ENCODE data around the gene LTBP1.

The LTBP1 gene

DNA sequence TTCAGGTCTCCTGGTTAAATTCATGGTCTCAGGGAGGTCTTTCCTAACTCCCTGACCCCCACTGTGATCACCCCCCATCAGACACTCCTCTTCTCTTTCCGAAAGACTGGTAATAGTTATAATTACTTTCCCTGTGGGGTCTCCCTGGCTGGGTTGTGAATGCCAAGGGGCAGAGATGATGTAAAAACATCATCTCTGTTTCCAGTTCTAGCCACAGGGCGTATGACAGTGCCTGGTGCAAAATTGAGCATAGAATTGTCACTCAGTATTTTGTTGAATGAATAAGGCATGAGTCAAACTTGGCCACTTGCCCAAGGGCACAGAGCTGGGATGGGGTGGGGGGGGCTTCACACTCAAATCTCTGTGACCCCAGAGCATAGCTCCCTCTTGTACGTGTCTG lies 65.2 kb downstream of the LTBP1 start:
- DNase-seq (ENCODE audit: low read depth in 3 of 3), result no peak

DNA sequence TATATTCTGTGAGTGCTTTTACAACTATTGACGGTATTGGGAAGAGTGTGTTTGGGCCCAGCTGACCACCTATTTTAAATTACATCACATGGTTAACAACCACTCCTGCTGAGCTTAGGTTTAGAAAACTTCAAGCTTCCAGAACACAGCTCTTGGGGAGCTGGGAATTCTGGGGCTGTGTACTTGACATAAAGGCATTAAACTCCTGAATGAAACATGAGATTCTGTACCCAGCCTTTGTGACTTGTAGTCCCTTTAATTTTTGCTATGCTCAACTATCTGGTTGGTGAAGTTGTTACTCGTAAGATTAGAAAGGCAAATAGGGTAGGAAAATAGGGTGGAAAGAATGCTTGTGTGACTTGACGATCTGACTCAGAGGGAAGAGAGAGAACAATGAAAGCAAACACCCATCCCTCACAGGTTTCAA lies 66.9 kb downstream of the LTBP1 start:
- DNase-seq (ENCODE audit: low read depth in 3 of 3), result no peak

DNA sequence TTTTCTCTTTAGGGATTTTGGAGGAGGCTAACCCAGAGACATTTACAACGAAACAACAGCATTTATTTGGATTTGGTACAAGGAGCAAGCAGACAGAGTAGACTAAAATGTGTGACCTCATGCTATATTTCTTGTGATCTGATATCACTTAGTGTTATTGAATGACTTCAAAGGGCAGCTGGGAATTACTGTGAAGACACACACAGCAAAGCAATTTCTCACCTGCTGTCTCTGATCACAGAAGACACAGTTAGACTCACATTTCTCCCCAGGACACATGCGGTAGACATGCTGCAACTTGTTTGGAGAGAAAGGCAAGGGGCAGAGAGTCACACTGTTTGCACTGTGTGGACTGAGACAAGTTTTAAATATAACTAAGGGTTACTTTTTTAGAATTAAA lies 67.5 kb downstream of the LTBP1 start:
- no peak for DNase-seq (ENCODE audit: low read depth in 3 of 3)

DNA sequence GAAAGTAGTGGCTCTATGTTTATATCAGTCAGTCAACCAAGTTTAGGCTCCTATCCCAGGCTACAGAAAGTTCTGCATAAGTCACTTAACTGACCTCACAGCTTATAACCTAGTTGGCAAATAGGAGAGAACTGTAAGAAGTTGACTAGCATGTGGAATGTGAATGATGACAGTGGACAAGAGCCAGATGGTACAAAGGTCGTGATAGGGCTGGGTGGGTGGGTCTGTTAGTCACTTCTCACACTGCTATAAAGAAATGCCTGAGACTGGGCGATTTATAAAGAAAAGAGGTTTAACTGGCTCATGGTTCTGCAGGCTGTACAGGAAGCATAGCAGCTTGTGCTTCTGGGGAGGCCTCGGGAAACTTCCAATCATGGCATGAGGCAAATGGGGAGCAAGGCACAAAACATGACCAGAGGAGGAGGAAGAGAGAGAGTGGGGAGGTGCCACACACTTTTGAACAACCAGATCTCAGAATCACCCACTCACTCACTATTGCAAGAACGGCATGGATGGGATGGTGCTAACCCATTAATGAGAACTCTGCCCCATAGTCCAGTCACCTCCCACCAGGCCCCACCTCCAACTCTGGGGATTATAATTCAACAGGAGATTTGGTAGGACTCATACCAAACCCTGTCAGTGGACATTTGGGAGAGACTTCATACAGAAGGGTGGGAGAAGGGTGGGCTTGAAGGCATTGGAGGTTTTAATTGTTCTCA lies 68.8 kb downstream of the LTBP1 start:
- no peak for DNase-seq (ENCODE audit: low read depth in 3 of 3)

DNA sequence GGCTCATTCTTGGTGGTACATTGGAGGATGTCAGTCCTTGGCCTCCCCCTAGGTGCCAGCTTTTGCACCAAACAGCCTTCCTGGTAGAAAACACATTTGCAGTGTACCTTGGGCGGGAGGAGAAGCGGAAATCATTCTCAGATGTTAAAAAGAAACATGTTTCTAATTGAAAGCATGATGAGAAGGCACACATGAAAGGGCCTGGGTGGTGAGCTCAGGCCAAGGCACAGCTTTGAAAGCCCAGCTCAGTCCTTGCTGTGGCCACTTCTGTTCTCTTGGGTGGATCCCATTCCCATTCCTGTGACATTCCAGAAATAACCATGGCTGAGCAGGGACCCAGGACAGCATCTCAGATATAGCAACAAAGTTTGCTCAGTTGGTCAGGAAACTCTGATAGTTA lies 71.5 kb downstream of the LTBP1 start:
- DNase-seq (ENCODE audit: low read depth in 3 of 3), result no peak

DNA sequence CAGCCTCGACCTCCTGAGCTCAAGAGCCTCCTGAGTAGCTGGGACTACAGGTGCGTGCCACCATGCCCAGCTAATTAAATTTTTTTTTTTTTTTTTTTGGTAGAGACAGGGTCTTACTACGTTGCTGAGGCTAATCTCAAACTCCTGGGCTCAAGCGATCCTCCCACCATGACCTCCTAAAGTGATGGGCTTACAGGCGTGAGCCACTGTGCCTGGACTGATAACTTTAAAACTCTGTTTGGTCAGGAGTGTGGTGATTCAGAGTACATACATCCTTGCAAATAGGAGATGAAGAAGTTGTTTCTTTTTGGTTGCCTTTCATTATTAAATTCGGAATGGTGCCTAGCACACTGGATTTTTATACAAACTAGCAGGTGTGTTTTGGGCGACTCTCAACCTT lies 73.0 kb downstream of the LTBP1 start:
- no peak for DNase-seq (ENCODE audit: low read depth in 3 of 3)

DNA sequence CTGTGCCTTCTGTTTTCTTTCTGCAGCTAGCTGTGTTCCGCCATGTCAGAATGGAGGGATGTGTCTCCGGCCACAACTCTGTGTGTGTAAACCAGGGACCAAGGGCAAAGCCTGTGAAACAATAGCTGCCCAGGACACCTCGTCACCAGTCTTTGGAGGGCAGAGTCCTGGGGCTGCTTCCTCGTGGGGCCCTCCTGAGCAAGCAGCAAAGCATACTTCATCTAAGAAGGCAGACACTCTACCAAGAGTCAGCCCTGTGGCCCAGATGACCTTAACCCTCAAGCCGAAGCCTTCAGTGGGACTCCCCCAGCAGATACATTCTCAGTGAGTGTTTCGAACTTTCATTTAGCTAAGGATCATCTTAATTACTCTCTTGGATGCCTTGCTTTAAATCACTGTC lies 74.1 kb downstream of the LTBP1 start:
- no peak for DNase-seq (ENCODE audit: low read depth in 3 of 3)

DNA sequence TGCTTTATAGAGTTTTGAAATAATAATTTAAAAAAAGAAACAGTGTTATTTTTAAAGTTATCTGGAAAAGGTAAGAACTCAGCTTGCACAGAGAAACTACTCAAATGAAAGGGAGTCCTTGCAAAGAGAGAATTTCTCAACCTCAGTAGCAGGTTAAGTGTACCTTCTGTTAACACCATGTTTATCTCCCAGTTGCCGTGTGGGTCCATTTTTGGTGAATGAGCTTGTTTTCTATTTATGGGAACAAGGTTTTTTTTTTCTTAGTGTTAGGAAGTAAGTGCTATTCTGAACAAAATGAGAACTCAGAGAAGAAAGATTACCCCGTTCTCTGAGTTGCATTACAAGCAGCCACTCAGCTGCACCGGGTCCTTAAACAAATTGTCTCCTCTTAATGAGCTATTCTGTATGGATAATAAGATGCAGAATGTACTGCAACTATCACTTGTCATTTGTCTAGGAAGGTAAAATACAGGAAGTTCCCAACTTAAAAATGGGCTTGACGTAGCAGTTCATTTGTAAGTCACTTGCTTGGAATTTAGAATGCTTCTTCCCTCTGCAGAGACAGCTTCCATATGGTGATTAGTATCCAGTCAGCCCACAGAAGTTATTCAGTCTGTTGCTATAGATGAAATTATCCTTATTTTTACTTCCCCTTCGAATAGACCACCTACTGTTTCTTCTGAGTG lies 74.9 kb downstream of the LTBP1 start:
- DNase-seq (ENCODE audit: low read depth in 3 of 3), result no peak

DNA sequence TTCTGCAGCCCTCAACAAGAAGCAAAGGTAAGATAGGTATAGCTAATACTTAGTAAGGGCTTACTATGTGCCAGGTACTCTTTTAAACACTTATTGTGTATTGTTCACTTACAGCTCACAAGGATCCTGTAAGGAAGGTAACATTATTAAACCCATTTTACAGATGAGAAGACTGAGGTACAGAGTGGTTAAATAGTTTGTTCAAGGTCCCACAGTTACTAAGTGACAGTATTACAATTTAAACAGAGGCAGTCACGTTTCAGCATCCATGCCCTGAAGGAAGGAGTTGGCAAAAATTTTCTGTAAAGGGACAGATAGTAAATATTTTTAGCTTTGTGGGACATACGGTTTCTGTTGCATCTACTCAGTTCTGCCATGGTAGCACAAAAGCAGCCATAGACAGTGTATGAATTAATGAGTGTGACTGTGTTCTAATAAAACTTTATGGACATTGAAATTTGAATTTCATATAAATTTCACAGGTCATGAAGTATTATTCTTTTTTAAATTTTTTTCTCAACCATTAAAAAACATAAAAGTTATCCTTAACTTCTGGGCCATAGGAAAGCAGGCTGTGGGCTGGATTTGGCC lies 75.7 kb downstream of the LTBP1 start:
- DNase-seq (ENCODE audit: low read depth in 3 of 3), result no peak

DNA sequence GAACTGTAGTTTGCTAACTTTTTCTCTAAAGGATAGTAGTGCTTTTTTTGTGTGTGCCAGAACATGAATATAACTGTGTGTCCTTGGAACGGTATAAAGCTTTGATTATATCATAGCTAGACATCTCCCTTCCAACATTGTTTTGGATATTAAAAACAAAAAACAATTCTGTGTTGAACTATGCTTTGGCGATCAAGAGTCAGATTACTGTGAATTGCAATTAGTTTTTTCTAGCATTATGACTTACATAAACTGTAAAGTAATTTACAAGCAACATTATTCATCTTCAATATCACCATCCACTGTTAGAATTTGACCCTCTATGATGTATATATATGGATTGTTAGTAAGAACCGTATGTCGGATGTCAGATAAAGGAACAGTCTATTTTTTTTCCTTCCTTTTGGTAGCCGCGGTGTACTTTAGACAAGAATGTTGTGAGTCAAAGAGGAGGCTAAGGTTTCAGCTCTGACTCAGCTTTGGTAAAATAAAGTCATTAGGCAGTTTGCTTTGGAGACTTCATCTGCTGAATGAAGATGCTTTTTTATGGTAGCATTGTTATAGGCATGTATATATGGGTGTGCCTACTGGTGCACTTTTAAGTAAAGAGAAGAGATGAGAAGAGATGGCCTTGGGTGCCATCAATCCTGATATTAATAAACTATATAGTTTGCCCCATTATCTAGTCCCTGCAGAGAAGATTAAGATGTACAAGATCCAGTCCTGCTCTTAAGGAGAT lies 76.4 kb downstream of the LTBP1 start:
- DNase-seq (ENCODE audit: low read depth in 3 of 3), result no peak

DNA sequence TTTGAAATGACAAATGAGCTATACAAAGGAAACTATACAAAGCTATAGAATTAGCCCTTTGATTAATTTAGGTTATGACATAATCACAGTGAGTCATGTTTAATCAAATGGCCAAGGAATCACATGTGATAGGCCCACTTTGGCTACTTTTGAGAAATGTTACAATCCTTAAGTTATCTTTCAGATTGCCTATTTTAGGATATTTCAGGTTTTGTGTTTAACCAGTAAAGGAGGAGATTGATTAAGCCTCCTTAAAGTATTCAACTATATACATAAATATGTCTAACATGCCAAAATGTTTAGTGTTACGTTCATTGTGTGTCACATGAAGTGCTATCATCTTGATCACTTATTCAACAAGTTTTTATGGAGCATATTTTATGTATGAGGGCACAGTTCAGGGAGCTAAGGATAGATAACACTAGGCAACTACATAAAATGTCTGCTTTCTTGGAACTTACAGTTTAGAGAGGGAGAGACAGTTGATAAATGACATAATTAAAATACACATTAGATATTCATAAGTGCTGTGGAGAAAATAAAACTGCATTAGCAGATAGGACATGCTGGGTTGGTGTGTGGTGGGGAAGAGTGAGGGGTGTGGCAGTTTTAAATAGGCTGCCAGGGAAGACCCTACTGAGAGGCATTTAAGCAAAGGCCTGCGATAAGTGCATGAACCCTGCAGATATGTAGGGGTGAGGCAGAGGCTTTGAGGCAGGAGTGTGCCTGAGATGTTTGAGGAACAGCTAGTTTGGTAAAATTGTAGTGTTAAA lies 77.2 kb downstream of the LTBP1 start:
- no peak for DNase-seq (ENCODE audit: low read depth in 3 of 3)

DNA sequence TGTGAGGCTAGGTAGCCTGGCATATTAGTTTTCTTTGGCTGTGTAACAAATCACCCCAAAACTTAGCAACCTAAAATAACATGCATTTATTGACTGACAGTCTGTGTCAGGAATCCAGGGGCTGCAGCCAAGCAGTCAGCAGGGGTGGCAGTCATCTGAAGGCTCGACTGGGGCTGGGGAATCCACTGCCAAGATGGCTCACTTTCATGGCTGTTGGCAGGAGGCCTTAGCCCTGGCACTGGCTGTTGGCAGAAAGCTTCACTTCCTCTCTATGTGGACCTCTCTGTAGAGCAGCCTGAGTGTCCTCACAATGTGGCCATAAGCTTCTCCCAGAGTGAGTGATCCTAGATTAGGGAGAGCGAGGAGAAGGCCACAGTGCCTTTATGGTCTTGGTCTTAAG lies 78.0 kb downstream of the LTBP1 start:
- no peak for DNase-seq (ENCODE audit: low read depth in 3 of 3)

DNA sequence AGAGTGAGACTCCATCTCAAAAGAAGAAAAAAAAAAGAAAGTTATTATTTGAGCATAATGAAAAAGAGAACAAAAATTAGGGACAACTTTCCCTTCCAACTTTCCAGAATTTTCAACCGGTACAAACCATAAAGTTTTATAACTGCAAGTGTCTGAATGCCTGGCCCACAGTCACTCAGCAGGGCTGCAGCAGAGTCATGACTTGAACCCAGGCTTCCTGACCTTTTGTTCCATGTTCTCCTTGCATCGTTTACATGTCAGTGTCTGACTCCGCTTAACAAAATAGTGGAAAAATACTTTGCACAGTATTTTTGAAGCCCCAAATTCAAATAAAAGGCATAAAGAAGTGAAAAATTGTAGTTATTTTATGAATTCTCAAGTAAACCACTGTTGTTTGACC lies 82.7 kb downstream of the LTBP1 start:
- DNase-seq (ENCODE audit: low read depth in 3 of 3), result no peak

DNA sequence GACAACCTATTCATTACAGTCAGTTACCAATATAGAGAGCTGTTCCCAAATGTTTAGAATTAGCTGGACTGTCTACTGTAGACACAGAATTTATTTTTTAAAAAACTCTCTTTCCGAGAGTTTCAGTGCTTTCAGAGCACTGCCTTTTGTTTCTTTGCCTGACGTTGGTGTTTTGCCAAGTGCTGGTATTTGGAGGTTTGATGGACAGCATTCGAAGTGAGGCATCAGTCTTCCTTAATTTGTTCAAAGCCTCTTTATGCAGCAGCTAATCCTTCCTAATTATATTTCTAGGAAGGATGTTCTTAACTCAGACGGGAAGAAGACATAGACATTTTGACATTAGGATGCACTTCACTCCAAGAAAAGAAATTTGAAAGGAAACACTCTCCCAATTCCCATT lies 83.2 kb downstream of the LTBP1 start:
- DNase-seq (ENCODE audit: low read depth in 3 of 3), result no peak

DNA sequence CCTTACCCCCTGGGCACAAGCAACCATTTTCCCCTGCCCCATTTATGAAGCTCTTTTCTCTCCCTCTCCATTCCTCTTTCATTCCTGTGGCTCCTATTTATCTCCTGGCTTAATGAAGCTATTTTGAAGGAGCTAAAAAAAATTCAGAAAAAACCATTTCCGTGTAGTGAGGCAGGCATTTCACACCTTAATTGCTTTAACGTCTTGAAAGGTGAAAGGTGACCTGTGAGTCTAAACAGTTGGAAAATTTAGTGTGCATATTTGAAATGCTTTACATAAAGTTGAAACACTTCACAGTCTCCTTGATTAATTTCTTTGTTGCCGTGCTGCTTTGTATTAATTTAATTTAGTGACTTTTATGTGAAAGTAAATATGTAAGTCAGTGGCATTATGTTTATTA lies 83.6 kb downstream of the LTBP1 start:
- no peak for DNase-seq (ENCODE audit: low read depth in 3 of 3)

DNA sequence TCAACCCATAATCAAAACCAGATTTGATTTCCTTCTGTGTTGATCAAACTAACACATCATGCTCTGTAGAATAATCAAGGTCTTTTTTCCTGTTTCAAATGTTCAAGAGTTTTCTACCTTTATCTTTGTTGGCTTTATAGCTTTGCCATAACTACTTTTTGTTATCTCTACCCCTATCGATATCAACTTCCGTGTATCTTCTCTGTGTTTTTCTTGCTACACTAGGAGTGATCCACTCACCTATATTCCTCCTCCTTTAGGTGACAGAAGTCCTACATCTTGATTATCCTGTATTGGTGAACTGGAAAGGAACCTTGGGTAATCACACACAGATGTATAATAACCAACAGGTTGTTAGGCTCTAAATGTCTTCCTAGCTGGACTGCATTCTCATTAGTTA lies 85.5 kb downstream of the LTBP1 start:
- DNase-seq (ENCODE audit: low read depth in 3 of 3), result no peak

DNA sequence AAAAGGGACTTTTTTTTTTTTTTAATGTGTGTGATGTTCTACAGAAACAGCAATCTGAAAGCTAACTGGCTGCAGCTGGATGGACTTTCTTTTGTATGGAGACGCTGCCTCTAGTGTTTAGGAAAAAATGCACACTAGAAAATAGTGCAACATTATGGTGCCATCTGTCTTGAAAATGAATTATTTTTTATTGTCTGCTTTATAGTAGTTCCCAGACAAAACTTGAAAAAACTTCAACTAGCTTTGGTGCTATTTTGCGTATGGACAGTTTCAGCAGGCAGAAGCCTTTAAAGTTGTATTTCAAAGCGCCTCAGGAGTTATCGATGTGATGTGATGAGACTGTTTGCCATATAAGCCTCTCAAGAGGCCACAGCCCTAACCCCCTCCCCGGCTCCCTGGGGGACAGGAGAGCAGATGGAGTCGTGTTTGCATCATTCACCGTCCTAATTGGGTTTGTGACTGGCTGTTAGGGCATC lies 86.9 kb downstream of the LTBP1 start:
- no peak for DNase-seq (ENCODE audit: low read depth in 3 of 3)

DNA sequence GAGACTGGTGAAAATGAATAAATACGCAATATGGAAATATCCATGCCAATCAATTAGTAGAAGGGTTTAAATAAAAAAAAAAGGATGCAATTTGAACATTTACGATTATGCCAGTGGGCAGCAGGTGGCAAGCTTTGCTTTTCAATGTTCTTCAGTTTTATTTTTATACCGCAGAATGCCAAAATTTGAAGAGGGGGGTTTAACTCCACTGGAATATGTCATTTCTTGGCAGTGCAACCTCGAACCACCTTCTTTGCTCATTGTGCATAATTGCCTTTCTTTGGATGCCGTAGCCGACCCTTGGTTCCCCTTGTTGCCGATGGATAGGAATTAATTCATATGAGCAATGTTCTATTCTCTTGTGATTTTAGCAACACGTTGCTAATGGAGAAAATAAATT lies 88.0 kb downstream of the LTBP1 start:
- no peak for DNase-seq (ENCODE audit: low read depth in 3 of 3)

DNA sequence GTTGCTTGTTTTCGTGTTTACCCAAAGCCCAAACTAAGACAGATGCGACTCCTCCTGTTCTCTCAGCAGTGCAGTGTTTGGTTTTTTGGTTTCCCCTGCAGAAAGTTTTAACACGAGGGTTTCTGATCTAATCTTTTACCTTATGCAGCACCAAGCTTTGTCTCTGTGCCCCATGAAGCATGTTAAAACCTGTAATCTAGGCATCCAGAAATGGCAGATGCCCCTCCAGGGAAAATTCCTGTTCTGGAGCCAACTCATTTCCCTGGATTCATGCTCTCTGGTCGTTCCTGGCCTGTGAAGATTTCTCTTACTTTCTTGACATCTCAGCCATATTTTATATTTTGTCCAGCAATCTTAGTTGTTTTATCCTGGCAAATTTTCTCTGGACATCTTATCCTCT lies 91.5 kb downstream of the LTBP1 start:
- DNase-seq (ENCODE audit: low read depth in 3 of 3), result no peak

DNA sequence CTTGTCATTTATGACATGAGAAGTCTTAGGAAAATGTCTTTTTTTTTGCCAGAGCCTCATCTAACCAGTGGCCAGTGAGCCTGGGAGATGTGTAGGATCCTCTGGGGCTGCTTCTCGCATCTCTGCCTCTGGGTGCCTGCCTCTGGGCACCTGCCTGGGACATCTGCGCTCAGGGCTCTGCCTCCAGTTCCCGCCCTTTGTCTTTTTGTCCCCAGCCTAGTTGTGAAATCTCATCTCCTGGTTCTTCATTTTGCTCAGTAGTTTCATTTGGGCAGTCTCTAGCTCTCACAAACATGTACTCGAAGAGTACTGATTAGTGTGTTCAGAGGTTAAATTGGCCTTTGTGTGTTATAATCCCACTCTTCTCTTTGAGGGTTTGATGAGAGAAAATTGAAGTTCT lies 92.0 kb downstream of the LTBP1 start:
- DNase-seq (ENCODE audit: low read depth in 3 of 3), result no peak

DNA sequence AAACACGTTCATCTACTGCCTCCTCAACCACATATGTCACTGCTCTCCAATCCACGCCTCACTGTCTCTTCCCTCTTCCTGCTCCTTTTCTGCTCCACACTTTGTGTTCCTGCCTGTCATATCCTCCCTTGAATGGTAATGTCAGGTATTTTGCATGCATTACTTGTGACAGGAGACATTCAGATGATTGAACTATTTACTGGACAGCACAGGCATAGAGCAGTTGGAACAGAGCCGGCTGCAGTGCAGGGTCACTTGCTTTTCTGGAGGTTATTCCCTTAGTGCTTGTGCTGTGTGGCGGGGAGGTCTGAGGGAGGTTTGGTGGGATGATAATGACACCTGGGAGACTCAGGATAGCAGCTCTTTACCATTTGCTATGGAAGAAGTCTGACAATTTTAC lies 93.8 kb downstream of the LTBP1 start:
- no peak for DNase-seq (ENCODE audit: low read depth in 3 of 3)

DNA sequence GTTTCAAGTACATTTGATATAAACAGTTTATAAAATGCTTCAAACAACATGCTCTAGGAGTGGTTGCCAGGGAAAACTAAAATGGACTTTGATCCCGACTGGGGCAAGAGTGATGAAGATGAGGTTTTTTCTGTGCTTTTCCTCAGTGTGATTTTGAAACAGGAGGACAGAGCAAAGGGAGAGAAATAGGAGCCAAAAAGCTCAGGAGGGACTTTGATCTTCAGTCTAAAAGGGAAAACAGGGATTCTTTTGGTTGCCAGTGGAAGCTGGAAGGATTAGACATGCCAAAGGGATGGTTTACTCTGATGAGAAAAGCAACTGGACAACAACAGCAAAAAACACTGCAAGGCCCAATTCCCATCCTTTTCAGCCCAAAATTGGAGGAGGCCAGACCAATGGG lies 95.5 kb downstream of the LTBP1 start:
- no peak for DNase-seq (ENCODE audit: low read depth in 3 of 3)
